Posterior cingulate gyrus (tissue), 11 donors: ENCODE data around the gene ZNF462.

Experiments used
- DNase-seq, 10 donors: peaks; one replicate each; pipeline versions ENCODE4 v3.0.0 to v3.0.0-alpha.2; 2020 to 2021; ENCODE audit warnings: mixed read lengths in 3 of 10
- intact Hi-C: fragments of 100-400 bp; cut with DNase I; formaldehyde crosslinking; loops from one replicate; pipeline ENCODE4 v1.15.1; 2023

The ZNF462 gene

GRCh38 chr9:106956971-106957370 lies 94.0 kb downstream of the ZNF462 start:
- DNase-seq = no peak
- intact Hi-C loops = no loop called here

DNA sequence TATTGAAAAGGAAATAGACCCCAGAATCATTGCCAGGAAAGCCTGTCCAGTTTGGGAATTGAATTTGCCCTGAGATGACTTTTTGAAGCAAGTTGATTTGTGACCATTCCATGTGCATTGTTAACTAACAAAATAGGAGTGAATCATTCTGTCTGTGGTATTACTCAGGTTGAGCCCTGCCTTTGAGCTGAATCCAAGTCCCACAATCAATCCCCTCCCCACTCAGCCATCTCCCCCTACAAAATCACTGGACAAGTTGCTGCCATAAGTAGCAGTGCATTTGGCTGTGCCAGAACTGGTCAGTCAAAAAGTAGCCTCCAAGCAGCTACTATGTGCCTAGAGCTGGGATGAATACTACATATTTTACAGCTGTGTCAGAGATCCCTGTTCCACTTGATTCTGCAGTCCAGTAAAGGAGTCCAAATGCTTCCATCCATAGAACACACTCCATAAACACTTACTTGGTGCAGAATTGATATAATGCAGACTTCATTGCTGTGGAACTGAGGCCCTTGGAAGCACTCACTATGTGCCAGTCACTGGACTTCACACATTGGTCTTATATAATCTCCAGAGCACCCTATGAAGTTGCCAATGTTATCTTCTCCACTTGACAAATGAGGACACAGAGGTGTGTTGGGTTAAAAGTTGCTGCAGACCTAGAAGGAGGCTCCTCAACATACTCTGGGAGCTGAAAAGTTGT lies 96.1 kb downstream of the ZNF462 start:
- intact Hi-C loops = no loop called here
- DNase-seq = no peak

GRCh38 chr9:106960258-106960657 lies 97.3 kb downstream of the ZNF462 start:
- intact Hi-C loops = no loop called here

DNA sequence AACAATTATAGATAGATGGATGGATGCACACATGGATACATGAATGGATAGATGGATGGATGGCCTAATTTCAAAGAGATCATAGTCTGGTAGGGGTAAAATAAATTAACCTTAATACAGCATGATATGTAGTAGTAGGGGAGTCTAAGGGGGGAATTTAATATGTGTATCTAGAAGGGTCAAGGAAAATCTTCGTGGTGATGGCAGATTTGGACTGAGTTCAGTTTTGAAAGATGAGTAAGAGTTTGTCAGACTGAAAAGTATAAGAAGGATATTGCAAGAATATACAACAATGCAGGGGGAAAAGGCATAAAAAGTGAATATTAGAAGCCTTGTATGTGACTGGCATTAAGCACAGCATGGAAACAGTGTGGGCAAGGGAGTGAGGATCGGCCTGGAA lies 98.7 kb downstream of the ZNF462 start:
- DNase-seq = no peak
- intact Hi-C loops = no loop called here

More at GRCh38 chr9:106960258-106960657, 97.3 kb downstream of the ZNF462 start:
- no peak for DNase-seq

DNA sequence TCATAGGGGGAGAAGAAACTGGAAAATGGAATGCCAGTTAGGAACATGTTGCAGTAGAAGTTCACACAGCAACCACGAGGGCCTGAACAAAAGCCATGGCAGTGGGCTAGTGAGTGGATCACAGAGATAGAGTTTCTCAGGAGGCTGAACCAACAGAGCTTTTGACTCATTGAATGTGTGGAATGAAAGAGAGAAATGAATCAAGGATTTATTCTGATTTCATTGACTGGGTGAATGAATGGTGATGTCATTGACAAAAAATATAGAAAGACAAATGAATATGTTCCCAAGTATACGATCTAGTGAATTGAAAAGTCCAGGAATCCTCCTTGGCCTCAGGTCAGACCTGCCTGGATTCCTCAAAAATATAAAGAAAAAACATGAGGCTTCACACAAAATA lies 99.2 kb downstream of the ZNF462 start:
- DNase-seq = no peak
- intact Hi-C loops = no loop called here

DNA sequence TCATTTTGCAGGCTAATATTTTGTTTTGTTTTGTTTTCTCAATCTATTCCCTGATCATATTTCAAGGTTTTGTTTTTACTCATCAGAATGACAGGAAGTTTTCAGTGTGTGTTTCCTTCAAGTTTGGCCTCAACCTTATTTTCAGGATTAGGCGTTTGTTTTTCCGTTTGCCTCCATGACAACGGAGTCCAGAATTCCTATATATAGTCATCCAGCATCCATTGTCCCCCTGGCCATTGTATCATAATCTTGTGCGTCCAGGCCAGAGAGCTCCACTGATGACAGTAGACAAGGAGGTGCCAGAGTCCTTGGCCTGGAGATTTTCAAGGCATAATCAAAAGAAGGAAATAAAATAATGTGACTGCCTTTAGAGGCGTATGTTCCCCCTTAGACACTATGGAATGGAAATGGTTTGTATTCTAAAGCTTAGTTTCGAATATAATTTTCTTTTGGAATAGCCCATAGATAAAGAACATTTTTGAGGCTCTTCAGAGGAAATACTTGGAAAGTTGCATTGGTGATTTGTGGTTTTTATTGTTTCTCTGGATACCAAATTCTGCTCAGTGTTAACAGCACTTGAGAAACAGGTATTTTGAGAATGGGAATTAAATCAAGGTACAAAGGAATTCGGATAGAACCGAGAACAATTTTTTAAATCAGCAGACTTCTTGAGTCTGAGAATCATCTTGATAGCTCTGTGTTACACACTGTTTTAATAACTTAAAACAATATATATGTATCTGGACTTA lies 99.8 kb downstream of the ZNF462 start:
- intact Hi-C loops = no loop called here
- DNase-seq = no peak

GRCh38 chr9:106963684-106964083 lies 100.7 kb downstream of the ZNF462 start:
- intact Hi-C loops = no loop called here
- no peak for DNase-seq

DNA sequence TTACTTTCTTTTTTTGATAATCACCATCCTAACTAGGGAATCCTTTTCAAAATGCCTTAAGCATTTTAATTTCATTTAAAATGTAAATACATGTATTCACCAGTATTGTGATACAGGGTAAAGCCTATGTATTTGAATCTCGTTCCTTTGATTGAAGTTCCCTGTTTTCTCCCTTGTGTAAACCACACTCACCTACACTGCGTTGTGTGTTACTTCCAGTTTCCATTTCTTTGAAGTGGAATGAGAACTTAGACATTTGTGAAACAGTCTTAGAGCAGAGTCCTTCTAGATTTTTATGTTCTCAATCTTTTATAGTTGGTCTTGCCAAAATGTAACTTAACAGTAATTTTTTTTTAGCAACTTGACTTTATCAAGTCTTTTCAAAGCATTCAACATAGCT lies 101.4 kb downstream of the ZNF462 start:
- intact Hi-C loops = no loop called here
- no peak for DNase-seq

DNA sequence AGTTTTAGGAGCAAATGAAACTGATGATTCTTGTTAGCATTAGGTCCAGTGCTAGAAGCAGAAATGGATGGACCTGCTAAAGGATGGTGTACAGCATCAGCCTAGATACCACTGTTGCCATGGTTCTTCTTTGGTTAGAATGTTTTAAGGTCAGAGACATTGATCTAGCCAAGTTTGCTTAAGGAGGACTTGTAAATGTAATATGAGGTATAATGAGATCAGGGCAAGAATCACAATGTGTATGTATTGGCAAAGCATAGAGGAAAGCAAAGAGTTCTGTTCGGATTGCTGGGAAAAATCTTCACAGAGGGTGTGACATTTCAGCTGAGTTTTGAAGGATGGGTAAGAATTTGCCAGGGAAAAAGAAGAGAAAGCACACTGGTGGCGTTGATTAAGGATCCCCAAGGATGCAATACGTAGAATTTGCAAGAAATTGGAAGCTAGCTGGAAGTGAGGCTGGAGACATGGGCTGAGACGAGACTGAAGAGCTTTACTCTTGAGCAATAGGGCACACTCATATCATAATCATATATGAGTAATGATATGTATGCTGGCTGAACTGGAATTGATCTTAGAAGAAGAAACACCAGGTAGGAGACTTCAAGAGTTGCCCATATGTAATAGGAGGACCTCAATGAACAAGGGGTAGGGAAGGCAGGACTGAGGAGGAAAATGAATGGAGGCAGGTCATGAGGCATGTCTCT lies 102.0 kb downstream of the ZNF462 start:
- intact Hi-C loops = no loop called here
- no peak for DNase-seq

GRCh38 chr9:106966481-106966880 lies 103.5 kb downstream of the ZNF462 start:
- no peak for DNase-seq
- intact Hi-C loops = no loop called here

DNA sequence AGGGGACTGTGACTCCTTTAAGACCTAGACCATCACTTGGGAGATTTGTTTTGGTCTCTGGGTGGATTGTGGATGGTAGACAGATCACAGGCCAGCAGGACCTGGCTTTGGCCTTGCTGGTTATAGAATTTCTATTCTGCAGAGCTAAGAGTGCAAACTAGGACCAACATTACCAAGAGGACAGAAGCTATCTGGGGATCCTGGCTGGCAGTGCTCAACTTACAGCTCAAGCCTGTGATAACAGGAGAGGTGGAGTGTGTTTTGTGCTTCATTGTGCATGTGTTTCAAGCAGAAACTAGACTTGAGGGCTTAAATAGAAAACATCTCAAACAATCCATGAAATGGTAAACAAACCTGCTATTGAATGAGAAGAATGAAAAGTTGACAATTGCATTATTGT lies 106.7 kb downstream of the ZNF462 start:
- intact Hi-C loops = no loop called here

DNA sequence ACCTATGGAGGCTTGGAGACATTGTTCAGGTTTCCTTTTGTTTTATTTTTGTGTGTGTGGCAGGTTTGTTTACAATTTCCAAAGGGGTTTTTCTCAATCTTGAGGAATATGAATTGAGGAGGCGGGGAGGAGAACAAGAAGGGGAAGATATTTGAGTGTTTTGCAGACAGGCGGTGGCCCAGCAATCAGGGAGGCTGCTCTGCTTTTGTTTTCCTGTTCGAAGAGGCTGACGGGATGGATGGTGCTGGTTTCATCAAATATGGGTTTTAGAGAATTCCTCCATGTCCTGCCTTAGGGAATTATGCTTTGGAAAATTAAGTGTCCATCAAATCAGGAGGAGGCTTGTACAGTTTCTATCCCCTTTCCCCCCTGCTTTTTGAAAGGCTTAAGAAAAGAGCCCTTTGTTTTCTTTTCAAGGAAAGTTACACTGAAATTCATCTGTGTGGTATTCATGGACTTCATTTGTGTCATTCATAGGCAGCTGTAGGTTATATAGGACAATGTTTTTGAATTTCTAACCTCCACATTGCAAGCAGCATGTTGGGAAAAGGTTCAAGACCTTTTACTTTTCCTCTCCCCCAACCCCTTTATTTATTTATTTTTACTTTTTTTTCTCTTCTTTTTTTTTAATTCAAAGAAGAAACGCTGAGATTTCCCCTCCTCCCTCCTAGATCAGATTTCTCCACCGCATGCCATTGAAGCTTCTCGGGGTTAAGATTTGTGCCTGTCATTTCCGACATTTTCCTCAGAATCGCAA lies 107.4 kb downstream of the ZNF462 start:
- intact Hi-C loops = no loop called here
- no peak for DNase-seq

More for the DNA sequence above, 106.7 kb downstream of the ZNF462 start:
- DNase-seq = no peak

DNA sequence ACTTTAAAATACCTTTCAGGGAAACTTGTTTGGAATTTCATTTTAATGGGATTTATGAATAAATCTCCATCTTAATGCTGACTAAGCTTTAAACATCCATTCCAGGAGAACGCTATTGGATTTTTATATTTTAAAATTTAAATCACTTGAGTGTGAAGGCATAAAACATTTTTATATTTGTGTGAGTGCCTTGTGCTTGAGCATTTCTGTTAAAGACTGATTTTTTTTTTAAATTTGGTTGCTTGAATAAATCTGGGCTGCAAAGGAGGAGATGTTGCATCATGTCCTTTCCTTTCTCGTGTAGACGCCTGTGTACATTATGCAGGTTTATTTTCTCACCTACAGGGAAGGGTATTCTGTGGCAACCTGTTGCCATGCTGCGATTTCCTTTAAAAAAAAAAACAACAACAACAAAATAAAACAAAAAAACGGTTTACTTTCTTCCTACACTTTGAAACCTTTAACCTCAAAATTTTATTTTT lies 108.1 kb downstream of the ZNF462 start:
- DNase-seq = no peak
- intact Hi-C loops = no loop called here

- DNase-seq = peak in 1 of 10 donors; percentile 6
- intact Hi-C loops = no loop called here
These were observed 109.1 kb downstream of the ZNF462 start for GRCh38 chr9:106972082-106972481.

- intact Hi-C loops = no loop called here
- no peak for DNase-seq
These were observed 111.4 kb downstream of the ZNF462 start for GRCh38 chr9:106974341-106974740.

DNA sequence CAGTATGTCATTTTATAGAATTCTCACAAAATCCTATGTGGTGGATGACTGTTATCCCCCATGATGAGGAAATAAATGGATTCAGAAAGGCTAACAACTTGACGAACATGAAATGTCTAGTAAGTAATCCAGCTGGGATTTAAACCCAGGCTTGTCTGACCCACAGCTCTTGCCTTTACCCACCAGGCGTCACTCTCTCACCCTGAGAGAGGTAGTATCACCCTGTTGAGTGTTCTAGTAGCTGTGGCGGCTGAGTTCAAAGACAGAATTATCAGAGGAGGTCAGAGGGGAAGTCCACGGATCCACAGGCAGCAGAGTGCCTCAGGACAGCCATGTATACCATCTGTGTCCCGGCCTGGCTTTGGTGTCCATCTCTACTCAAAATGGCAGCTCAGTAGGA lies 113.8 kb downstream of the ZNF462 start:
- intact Hi-C loops = no loop called here
- DNase-seq = no peak

DNA sequence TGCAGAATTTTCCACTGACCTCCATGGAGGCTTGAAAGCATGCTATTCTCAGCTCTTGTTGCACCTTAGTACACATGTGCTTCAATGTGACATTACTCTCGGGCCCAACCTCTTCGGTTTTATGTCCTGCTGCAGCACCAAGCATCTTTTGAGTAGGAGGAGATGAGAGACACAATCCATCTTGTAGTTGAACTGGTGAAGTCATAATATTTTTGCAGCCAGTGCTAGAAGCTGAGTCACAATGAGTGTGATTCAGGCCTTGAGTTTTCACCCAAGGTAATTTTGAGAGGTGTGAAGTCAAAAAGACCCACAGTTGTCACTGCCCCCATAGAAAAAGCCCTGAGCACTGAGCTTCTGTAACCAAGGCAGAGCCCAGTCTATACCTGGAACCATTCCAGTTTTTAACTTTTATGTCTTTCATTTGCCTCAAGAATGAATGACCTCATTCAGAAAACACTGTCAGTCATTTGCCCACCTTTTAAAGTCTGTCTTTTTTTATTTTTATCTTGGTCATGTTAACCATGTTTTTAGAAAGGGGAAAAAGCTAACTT lies 117.7 kb downstream of the ZNF462 start:
- DNase-seq = peak in 2 of 10 donors; percentile 7 to 8
- intact Hi-C loops = no loop called here

DNA sequence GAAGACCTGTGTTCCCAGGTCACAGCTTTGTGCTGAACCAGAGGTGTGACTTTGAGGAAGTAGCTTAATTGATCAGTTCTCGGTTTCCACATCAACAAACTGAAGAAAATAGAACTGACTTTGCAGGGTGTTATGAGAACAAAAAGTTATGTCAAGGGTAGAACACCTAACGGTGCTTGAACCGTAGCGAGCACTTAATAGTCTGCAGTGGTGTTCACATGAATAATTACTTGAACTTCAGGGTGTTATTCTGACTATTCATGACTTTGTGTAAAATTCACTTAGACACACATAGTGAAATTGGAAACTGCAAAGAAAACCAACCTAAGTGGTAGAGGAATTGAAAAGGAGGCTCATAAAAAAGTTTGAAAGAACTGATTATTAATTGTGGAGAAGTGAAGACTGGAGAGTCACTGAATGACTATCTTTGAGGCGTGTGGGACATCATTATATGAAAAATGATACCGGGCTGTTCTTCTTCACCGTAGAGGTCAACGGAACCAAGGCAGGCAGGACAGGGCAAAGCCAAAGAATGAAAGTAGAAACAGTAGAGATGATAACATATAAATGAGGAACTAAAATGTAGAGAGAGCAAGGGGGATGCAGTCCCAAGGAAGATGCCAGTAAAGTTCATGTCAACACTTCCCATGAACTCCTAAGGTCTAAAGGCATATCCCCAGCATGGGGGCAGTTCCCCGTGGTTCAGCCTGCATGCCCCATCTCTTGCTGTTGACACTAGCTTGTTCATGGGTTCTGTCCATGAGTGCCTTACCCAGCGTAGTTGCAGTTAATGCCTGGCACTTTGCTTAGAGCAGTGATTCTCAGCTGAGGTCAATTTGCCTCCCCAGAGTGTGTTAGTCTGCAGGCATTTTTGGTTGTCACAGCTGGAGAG lies 118.7 kb downstream of the ZNF462 start:
- DNase-seq = no peak
- intact Hi-C loops = no loop called here

GRCh38 chr9:106982636-106983035 lies 119.7 kb downstream of the ZNF462 start:
- intact Hi-C loops = no loop called here
- DNase-seq = no peak
